Spleen (tissue), 7 donors: Measurements from ENCODE around the gene TTC3.

Source experiments
- POLR2A ChIP-seq, 3 donors: fragments of 450-650 bp; IDR thresholded peaks; one replicate each; pipeline ENCODE4 v1.5.1; 2017; ENCODE audit warnings: antibody characterized with exemption in 3 of 3, mild to moderate bottlenecking in 1 of 3
- POLR2AphosphoS5 ChIP-seq, 3 donors: sonication (generic); formaldehyde crosslinking; IDR thresholded peaks; one replicate each; pipeline ENCODE4 v1.5.1; 2017; ENCODE audit warnings: antibody characterized with exemption in 3 of 3
- TF ChIP-seq, protein P1 (sequence below), 11 experiments: fragments of 200-600 bp in 7 of 11; fragments of 450-650 bp in 4 of 11; sonication (generic) in 4 of 11; IDR thresholded peaks in 8 of 11; conservative IDR thresholded peaks in 3 of 11; 1 replicate in 7 of 11; 2 replicates in 4 of 11; pipeline versions ENCODE4 v1.4.0 to v1.8.0; 2016 to 2021; ENCODE audit warnings: antibody characterized with exemption in 11 of 11, inconsistent platforms in 4 of 11, mild to moderate bottlenecking in 1 of 11
- donor health status: DM: no; HTN: no; CAD: no; lungs with moderate emphysema.
- donor health status: DM: no; HTN: no; CAD: no.
- donor health status: DM: no; HTN: no; CAD: no.

DNA sequence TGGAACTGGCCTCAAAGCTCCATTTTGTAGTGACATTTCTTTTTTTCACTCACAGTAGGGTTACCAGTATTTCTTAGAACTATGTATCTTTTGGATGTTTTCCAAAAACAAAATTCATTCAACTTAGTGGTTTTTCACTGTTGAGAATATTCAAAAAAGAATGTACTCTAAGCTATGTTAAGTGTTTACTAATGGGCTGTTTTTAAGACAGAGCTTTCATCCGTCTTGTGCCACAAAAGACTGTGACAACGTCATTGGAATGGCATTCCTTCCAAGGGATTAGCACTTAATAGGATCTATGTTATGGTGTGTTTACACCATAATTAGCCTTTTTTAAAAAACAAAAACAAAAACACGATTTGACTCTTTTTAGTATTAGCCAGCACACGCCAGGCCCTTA is 66.8 kb downstream of the TTC3 start:
- TF ChIP-seq, protein P1, sequence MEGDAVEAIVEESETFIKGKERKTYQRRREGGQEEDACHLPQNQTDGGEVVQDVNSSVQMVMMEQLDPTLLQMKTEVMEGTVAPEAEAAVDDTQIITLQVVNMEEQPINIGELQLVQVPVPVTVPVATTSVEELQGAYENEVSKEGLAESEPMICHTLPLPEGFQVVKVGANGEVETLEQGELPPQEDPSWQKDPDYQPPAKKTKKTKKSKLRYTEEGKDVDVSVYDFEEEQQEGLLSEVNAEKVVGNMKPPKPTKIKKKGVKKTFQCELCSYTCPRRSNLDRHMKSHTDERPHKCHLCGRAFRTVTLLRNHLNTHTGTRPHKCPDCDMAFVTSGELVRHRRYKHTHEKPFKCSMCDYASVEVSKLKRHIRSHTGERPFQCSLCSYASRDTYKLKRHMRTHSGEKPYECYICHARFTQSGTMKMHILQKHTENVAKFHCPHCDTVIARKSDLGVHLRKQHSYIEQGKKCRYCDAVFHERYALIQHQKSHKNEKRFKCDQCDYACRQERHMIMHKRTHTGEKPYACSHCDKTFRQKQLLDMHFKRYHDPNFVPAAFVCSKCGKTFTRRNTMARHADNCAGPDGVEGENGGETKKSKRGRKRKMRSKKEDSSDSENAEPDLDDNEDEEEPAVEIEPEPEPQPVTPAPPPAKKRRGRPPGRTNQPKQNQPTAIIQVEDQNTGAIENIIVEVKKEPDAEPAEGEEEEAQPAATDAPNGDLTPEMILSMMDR (IDR thresholded peaks at IDR 0.05 in 8 of 11, conservative IDR thresholded peaks at IDR 0.05 in 3 of 11), result no peak
- TF ChIP-seq POLR2A (IDR thresholded peaks at IDR 0.05), result no peak
- no peak for TF ChIP-seq POLR2AphosphoS5 (IDR thresholded peaks at IDR 0.05)
